ENCODE results near the gene WNT3A.

WNT3A gene

GRCh38 chr1:228044961-228045360 is 38.2 kb downstream of the WNT3A start:
- no peak overlapping the region for H3K27ac ChIP-seq (ENCODE audit: low read length)
- TF ChIP-seq CTCF (IDR thresholded peaks at IDR 0.05; ENCODE audit: low read depth, low read length) (no peak), EZH2phosphoT487 (IDR thresholded peaks at IDR 0.05; ENCODE audit: low read depth) (no peak)
- H3K27me3 ChIP-seq (ENCODE audit: low read depth, low read length): peaks cover 28% of the 10 kb centered on the region; the same call in 1 of the 2 replicates
- no peak overlapping the region for H3K4me3 ChIP-seq (ENCODE audit: low read length)
- H4K20me1 ChIP-seq (ENCODE audit: insufficient read depth, low read length): no peaks in the 10 kb centered on the region
- H3K36me3 ChIP-seq (replicated peaks; ENCODE audit: low read depth, low read length): no peaks in the 10 kb centered on the region
- no peaks in the 10 kb centered on the region for H3K79me2 ChIP-seq (ENCODE audit: low read length)
- H2AFZ ChIP-seq (ENCODE audit: low read depth, low read length): no peak overlapping the region
- H3K4me2 ChIP-seq (ENCODE audit: low read length): no peak overlapping the region
- H3K9me3 ChIP-seq (ENCODE audit: insufficient read depth, low read length): no peaks in the 10 kb centered on the region
- no peak overlapping the region for H3K9ac ChIP-seq (ENCODE audit: low read length)
- no peaks in the 10 kb centered on the region for H3K4me1 ChIP-seq (ENCODE audit: low read length)

GRCh38 chr1:228045405-228045804 is 38.6 kb downstream of the WNT3A start:
- H3K9ac ChIP-seq (ENCODE audit: low read length): no peak overlapping the region
- H3K4me1 ChIP-seq (ENCODE audit: low read length): no peaks in the 10 kb centered on the region
- no peaks in the 10 kb centered on the region for H3K9me3 ChIP-seq (ENCODE audit: insufficient read depth, low read length)
- no peak overlapping the region for H3K27ac ChIP-seq (ENCODE audit: low read length)
- H3K36me3 ChIP-seq (replicated peaks; ENCODE audit: low read depth, low read length): no peaks in the 10 kb centered on the region
- H3K4me3 ChIP-seq (ENCODE audit: low read length): no peak overlapping the region
- H3K27me3 ChIP-seq (ENCODE audit: low read depth, low read length): peaks cover 27% of the 10 kb centered on the region; the same call in 1 of the 2 replicates
- TF ChIP-seq CTCF (IDR thresholded peaks at IDR 0.05; ENCODE audit: low read depth, low read length) (no peak), EZH2phosphoT487 (IDR thresholded peaks at IDR 0.05; ENCODE audit: low read depth) (no peak)
- H4K20me1 ChIP-seq (ENCODE audit: insufficient read depth, low read length): no peaks in the 10 kb centered on the region
- no peaks in the 10 kb centered on the region for H3K79me2 ChIP-seq (ENCODE audit: low read length)
- H3K4me2 ChIP-seq (ENCODE audit: low read length): no peak overlapping the region
- no peak overlapping the region for H2AFZ ChIP-seq (ENCODE audit: low read depth, low read length)

GRCh38 chr1:228045871-228046270 is 39.1 kb downstream of the WNT3A start:
- no peaks in the 10 kb centered on the region for H3K4me1 ChIP-seq (ENCODE audit: low read length)
- no peak overlapping the region for H3K27ac ChIP-seq (ENCODE audit: low read length)
- no peaks in the 10 kb centered on the region for H4K20me1 ChIP-seq (ENCODE audit: insufficient read depth, low read length)
- H3K4me2 ChIP-seq (ENCODE audit: low read length): no peak overlapping the region
- H3K4me3 ChIP-seq (ENCODE audit: low read length): no peak overlapping the region
- no peak overlapping the region for H3K9ac ChIP-seq (ENCODE audit: low read length)
- no peaks in the 10 kb centered on the region for H3K9me3 ChIP-seq (ENCODE audit: insufficient read depth, low read length)
- H3K36me3 ChIP-seq (replicated peaks; ENCODE audit: low read depth, low read length): no peaks in the 10 kb centered on the region
- H2AFZ ChIP-seq (ENCODE audit: low read depth, low read length): no peak overlapping the region
- TF ChIP-seq EZH2phosphoT487 (IDR thresholded peaks at IDR 0.05; ENCODE audit: low read depth): no peak
- TF ChIP-seq CTCF (IDR thresholded peaks at IDR 0.05; ENCODE audit: low read depth, low read length): no peak
- peaks cover 29% of the 10 kb centered on the region; the same call in 1 of the 2 replicates for H3K27me3 ChIP-seq (ENCODE audit: low read depth, low read length)
- H3K79me2 ChIP-seq (ENCODE audit: low read length): no peaks in the 10 kb centered on the region

GRCh38 chr1:228046421-228047182 is 39.8 kb downstream of the WNT3A start:
- TF ChIP-seq EZH2phosphoT487 (IDR thresholded peaks at IDR 0.05; ENCODE audit: low read depth) (no peak), CTCF (IDR thresholded peaks at IDR 0.05; ENCODE audit: low read depth, low read length) (no peak)
- no peaks in the 10 kb centered on the region for H3K4me1 ChIP-seq (ENCODE audit: low read length)
- no peaks in the 10 kb centered on the region for H3K9me3 ChIP-seq (ENCODE audit: insufficient read depth, low read length)
- H3K79me2 ChIP-seq (ENCODE audit: low read length): no peaks in the 10 kb centered on the region
- H2AFZ ChIP-seq (ENCODE audit: low read depth, low read length): no peak overlapping the region
- no peak overlapping the region for H3K27ac ChIP-seq (ENCODE audit: low read length)
- H3K4me2 ChIP-seq (ENCODE audit: low read length): no peak overlapping the region
- no peak overlapping the region for H3K4me3 ChIP-seq (ENCODE audit: low read length)
- H4K20me1 ChIP-seq (ENCODE audit: insufficient read depth, low read length): no peaks in the 10 kb centered on the region
- H3K27me3 ChIP-seq (ENCODE audit: low read depth, low read length): peaks cover 24% of the 10 kb centered on the region; the same call in 1 of the 2 replicates
- H3K36me3 ChIP-seq (replicated peaks; ENCODE audit: low read depth, low read length): no peaks in the 10 kb centered on the region
- no peak overlapping the region for H3K9ac ChIP-seq (ENCODE audit: low read length)
